ENCODE measurements around the gene FBXO28.

The FBXO28 gene

GRCh38 chr1:224182866-224183590 is 69.1 kb downstream of the FBXO28 start, which contains the start of gene DEGS1:
DEGS1 (plus strand) TSS chr1:224183240; CDS start chr1:224183337, 97 bp downstream.
- Histone ChIP-seq H3K9ac (ENCODE audit: low read length) (peak within 1 kb of the TSS; percentile 98), H3K4me1 (ENCODE audit: control insufficient read depth, insufficient read depth, low read length) (peaks cover 11% of the 10 kb centered on the region), H3K27me3 (ENCODE audit: control insufficient read depth, insufficient read depth, low read length) (no peaks in the 10 kb centered on the region), H3K27ac (ENCODE audit: low read depth, low read length) (peak within 1 kb of the TSS; percentile 97), H3K4me3 (ENCODE audit: low read length) (peak within 1 kb of the TSS; percentile 87), H3K36me3 (ENCODE audit: control insufficient read depth, insufficient read depth, low read length) (no peaks in the 10 kb centered on the region)

- peaks cover 11% of the 10 kb centered on the region for H3K4me1 ChIP-seq (ENCODE audit: control insufficient read depth, insufficient read depth, low read length)
- no peaks in the 10 kb centered on the region for H3K36me3 ChIP-seq (ENCODE audit: control insufficient read depth, insufficient read depth, low read length)
- peak overlapping the region; percentile 97 for H3K27ac ChIP-seq (ENCODE audit: low read depth, low read length)
- peak overlapping the region; percentile 87 for H3K4me3 ChIP-seq (ENCODE audit: low read length)
- peak overlapping the region; percentile 98 for H3K9ac ChIP-seq (ENCODE audit: low read length)
- H3K27me3 ChIP-seq (ENCODE audit: control insufficient read depth, insufficient read depth, low read length), result no peaks in the 10 kb centered on the region
These were observed 69.8 kb downstream of the FBXO28 start for GRCh38 chr1:224183591-224184312.

GRCh38 chr1:224185208-224185607 is 71.3 kb downstream of the FBXO28 start:
- Histone ChIP-seq H3K4me1 (ENCODE audit: control insufficient read depth, insufficient read depth, low read length) (peaks cover 11% of the 10 kb centered on the region), H3K9ac (ENCODE audit: low read length) (no peak overlapping the region), H3K4me3 (ENCODE audit: low read length) (no peak overlapping the region), H3K27me3 (ENCODE audit: control insufficient read depth, insufficient read depth, low read length) (no peaks in the 10 kb centered on the region), H3K27ac (ENCODE audit: low read depth, low read length) (no peak overlapping the region), H3K36me3 (ENCODE audit: control insufficient read depth, insufficient read depth, low read length) (no peaks in the 10 kb centered on the region)

- no peak overlapping the region for H3K4me3 ChIP-seq (ENCODE audit: low read length)
- peaks cover 2% of the 10 kb centered on the region for H3K36me3 ChIP-seq (ENCODE audit: control insufficient read depth, insufficient read depth, low read length)
- no peaks in the 10 kb centered on the region for H3K27me3 ChIP-seq (ENCODE audit: control insufficient read depth, insufficient read depth, low read length)
- peaks cover 7% of the 10 kb centered on the region for H3K4me1 ChIP-seq (ENCODE audit: control insufficient read depth, insufficient read depth, low read length)
- H3K27ac ChIP-seq (ENCODE audit: low read depth, low read length), result no peak overlapping the region
- H3K9ac ChIP-seq (ENCODE audit: low read length), result no peak overlapping the region
These were observed 74.4 kb downstream of the FBXO28 start for GRCh38 chr1:224188286-224188685.

GRCh38 chr1:224189561-224189960 is 75.7 kb downstream of the FBXO28 start:
- Histone ChIP-seq H3K27me3 (ENCODE audit: control insufficient read depth, insufficient read depth, low read length) (no peaks in the 10 kb centered on the region), H3K4me3 (ENCODE audit: low read length) (no peak overlapping the region), H3K27ac (ENCODE audit: low read depth, low read length) (no peak overlapping the region), H3K4me1 (ENCODE audit: control insufficient read depth, insufficient read depth, low read length) (peaks cover 7% of the 10 kb centered on the region), H3K36me3 (ENCODE audit: control insufficient read depth, insufficient read depth, low read length) (peaks cover 5% of the 10 kb centered on the region), H3K9ac (ENCODE audit: low read length) (no peak overlapping the region)

GRCh38 chr1:224192082-224192788 is 78.3 kb downstream of the FBXO28 start:
- Histone ChIP-seq H3K27me3 (ENCODE audit: control insufficient read depth, insufficient read depth, low read length) (no peaks in the 10 kb centered on the region), H3K9ac (ENCODE audit: low read length) (no peak overlapping the region), H3K4me3 (ENCODE audit: low read length) (no peak overlapping the region), H3K27ac (ENCODE audit: low read depth, low read length) (no peak overlapping the region), H3K4me1 (ENCODE audit: control insufficient read depth, insufficient read depth, low read length) (no peaks in the 10 kb centered on the region), H3K36me3 (ENCODE audit: control insufficient read depth, insufficient read depth, low read length) (peaks cover 5% of the 10 kb centered on the region)

GRCh38 chr1:224193319-224193966 is 79.5 kb downstream of the FBXO28 start:
- no peak overlapping the region for H3K27ac ChIP-seq (ENCODE audit: low read depth, low read length)
- no peak overlapping the region for H3K4me3 ChIP-seq (ENCODE audit: low read length)
- no peaks in the 10 kb centered on the region for H3K4me1 ChIP-seq (ENCODE audit: control insufficient read depth, insufficient read depth, low read length)
- H3K36me3 ChIP-seq (ENCODE audit: control insufficient read depth, insufficient read depth, low read length), result peaks cover 5% of the 10 kb centered on the region
- no peak overlapping the region for H3K9ac ChIP-seq (ENCODE audit: low read length)
- H3K27me3 ChIP-seq (ENCODE audit: control insufficient read depth, insufficient read depth, low read length), result no peaks in the 10 kb centered on the region

- Histone ChIP-seq H3K36me3 (ENCODE audit: control insufficient read depth, insufficient read depth, low read length) (peaks cover 3% of the 10 kb centered on the region), H3K4me1 (ENCODE audit: control insufficient read depth, insufficient read depth, low read length) (no peaks in the 10 kb centered on the region), H3K9ac (ENCODE audit: low read length) (no peak overlapping the region), H3K4me3 (ENCODE audit: low read length) (no peak overlapping the region), H3K27ac (ENCODE audit: low read depth, low read length) (no peak overlapping the region), H3K27me3 (ENCODE audit: control insufficient read depth, insufficient read depth, low read length) (no peaks in the 10 kb centered on the region)
These were observed 83.1 kb downstream of the FBXO28 start for GRCh38 chr1:224196813-224197600.

- H3K9ac ChIP-seq (ENCODE audit: low read length), result no peak overlapping the region
These were observed 84.7 kb downstream of the FBXO28 start for GRCh38 chr1:224198572-224198971.

GRCh38 chr1:224199679-224200078 is 85.8 kb downstream of the FBXO28 start:
- Histone ChIP-seq H3K27me3 (ENCODE audit: control insufficient read depth, insufficient read depth, low read length) (no peaks in the 10 kb centered on the region), H3K27ac (ENCODE audit: low read depth, low read length) (no peak overlapping the region), H3K36me3 (ENCODE audit: control insufficient read depth, insufficient read depth, low read length) (no peaks in the 10 kb centered on the region), H3K9ac (ENCODE audit: low read length) (no peak overlapping the region), H3K4me1 (ENCODE audit: control insufficient read depth, insufficient read depth, low read length) (peaks cover under 1% of the 10 kb centered on the region), H3K4me3 (ENCODE audit: low read length) (no peak overlapping the region)

More at GRCh38 chr1:224198572-224198971, 84.7 kb downstream of the FBXO28 start:
- Histone ChIP-seq H3K27me3 (ENCODE audit: control insufficient read depth, insufficient read depth, low read length) (no peaks in the 10 kb centered on the region), H3K27ac (ENCODE audit: low read depth, low read length) (no peak overlapping the region), H3K4me1 (ENCODE audit: control insufficient read depth, insufficient read depth, low read length) (no peaks in the 10 kb centered on the region), H3K36me3 (ENCODE audit: control insufficient read depth, insufficient read depth, low read length) (peaks cover 3% of the 10 kb centered on the region), H3K4me3 (ENCODE audit: low read length) (no peak overlapping the region)

GRCh38 chr1:224201383-224201782 is 87.5 kb downstream of the FBXO28 start:
- H3K36me3 ChIP-seq (ENCODE audit: control insufficient read depth, insufficient read depth, low read length), result no peaks in the 10 kb centered on the region
- no peak overlapping the region for H3K9ac ChIP-seq (ENCODE audit: low read length)
- no peak overlapping the region for H3K4me3 ChIP-seq (ENCODE audit: low read length)
- H3K27ac ChIP-seq (ENCODE audit: low read depth, low read length), result no peak overlapping the region
- H3K4me1 ChIP-seq (ENCODE audit: control insufficient read depth, insufficient read depth, low read length), result peaks cover 2% of the 10 kb centered on the region
- no peaks in the 10 kb centered on the region for H3K27me3 ChIP-seq (ENCODE audit: control insufficient read depth, insufficient read depth, low read length)
